ENCODE data around the gene LY6G6D.

GRCh38 chr6:31741815-31742214, 26.7 kb downstream of the LY6G6D start:
- TF ChIP-seq, protein P1, sequence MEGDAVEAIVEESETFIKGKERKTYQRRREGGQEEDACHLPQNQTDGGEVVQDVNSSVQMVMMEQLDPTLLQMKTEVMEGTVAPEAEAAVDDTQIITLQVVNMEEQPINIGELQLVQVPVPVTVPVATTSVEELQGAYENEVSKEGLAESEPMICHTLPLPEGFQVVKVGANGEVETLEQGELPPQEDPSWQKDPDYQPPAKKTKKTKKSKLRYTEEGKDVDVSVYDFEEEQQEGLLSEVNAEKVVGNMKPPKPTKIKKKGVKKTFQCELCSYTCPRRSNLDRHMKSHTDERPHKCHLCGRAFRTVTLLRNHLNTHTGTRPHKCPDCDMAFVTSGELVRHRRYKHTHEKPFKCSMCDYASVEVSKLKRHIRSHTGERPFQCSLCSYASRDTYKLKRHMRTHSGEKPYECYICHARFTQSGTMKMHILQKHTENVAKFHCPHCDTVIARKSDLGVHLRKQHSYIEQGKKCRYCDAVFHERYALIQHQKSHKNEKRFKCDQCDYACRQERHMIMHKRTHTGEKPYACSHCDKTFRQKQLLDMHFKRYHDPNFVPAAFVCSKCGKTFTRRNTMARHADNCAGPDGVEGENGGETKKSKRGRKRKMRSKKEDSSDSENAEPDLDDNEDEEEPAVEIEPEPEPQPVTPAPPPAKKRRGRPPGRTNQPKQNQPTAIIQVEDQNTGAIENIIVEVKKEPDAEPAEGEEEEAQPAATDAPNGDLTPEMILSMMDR (IDR thresholded peaks at IDR 0.05) = no peak
- TF ChIP-seq ZNF121 (CRISPR knock-in tag; IDR thresholded peaks at IDR 0.05) = no peak
- no peak for TF ChIP-seq NFYB (CRISPR knock-in tag; conservative IDR thresholded peaks at IDR 0.05; ENCODE audit: low read depth)

Data from WTC11 (cell line).